Fibroblast of skin of scalp (primary cell): ENCODE data around the gene BEX1. TPM values are rescaled to one million over a fixed set of nuclear protein-coding genes. Genes with fewer than 3 reads are reported as not detected.
A peak's percentile ranks its signal among the peaks of the same experiment; 100 is the strongest.
"Not testable (repeated sequence)": the region's sequence is repeated elsewhere in the genome, so short reads cannot be mapped to it uniquely, and the experiment has no call there.

Experiments used
- DNase-seq: peaks from one replicate; pipeline ENCODE4 v3.0.0-alpha.2; 2013
- polyA plus RNA-seq, 2 experiments: library from polyadenylated mRNA; unstranded; fragments of 120-200 nt; gene quantifications; one replicate each; pipeline ENCODE4 v1.2.1, GENCODE V29; 2013; ENCODE audit not compliant: insufficient read length in 2 of 2

BEX1 gene
- 6.9 TPM for polyA plus RNA-seq (2013, experiment 1 of 2; ENCODE audit: insufficient read length)
- polyA plus RNA-seq (2013, experiment 2 of 2; ENCODE audit: insufficient read length) = 8.6 TPM

GRCh38 chrX:103063918-103064434 lies at the start of gene BEX1:
Gene BEX1 (minus strand): TSS chrX:103064171. CDS start chrX:103063274, 897 bp downstream.
- peak; percentile 16 for DNase-seq

GRCh38 chrX:103109497-103109896 lies 45.5 kb upstream of the BEX1 start:
- not testable (repeated sequence) for DNase-seq

GRCh38 chrX:103107836-103108235 lies 43.9 kb upstream of the BEX1 start:
- DNase-seq = peak; percentile 0

- not testable (repeated sequence) for DNase-seq
Observed at GRCh38 chrX:103107227-103107737, 43.3 kb upstream of the BEX1 start.

GRCh38 chrX:103104370-103104769 lies 40.4 kb upstream of the BEX1 start:
- DNase-seq = not testable (repeated sequence)

- DNase-seq = not testable (repeated sequence)
Observed at GRCh38 chrX:103103866-103104265, 39.9 kb upstream of the BEX1 start.

- no peak for DNase-seq
Observed at GRCh38 chrX:103101299-103102042, 37.5 kb upstream of the BEX1 start.

GRCh38 chrX:103100484-103100883 lies 36.5 kb upstream of the BEX1 start:
- DNase-seq = no peak

GRCh38 chrX:103099691-103100090 lies 35.7 kb upstream of the BEX1 start:
- no peak for DNase-seq

- no peak for DNase-seq
Observed at GRCh38 chrX:103098488-103098887, 34.5 kb upstream of the BEX1 start.

GRCh38 chrX:103092942-103093341 lies 29.0 kb upstream of the BEX1 start, which contains the start of gene NXF3:
Gene NXF3 (minus strand): TSS chrX:103093143. CDS start chrX:103093023, 120 bp downstream.
- no peak for DNase-seq

- no peak for DNase-seq
Observed at GRCh38 chrX:103081051-103081450, 17.1 kb upstream of the BEX1 start.

GRCh38 chrX:103073467-103073866 lies 9.5 kb upstream of the BEX1 start:
- DNase-seq = no peak

- DNase-seq = peak; percentile 13
Observed at GRCh38 chrX:103066606-103067005, 2.6 kb upstream of the BEX1 start.

- DNase-seq = peak; percentile 27
Observed at GRCh38 chrX:103063191-103063845, 653 bp downstream of the BEX1 start.

- DNase-seq = no peak
Observed at GRCh38 chrX:103061486-103061885, 2.5 kb downstream of the BEX1 start.

- DNase-seq = no peak
Observed at GRCh38 chrX:103056902-103057301, 7.1 kb downstream of the BEX1 start.

- no peak for DNase-seq
Observed at GRCh38 chrX:103052625-103053024, 11.3 kb downstream of the BEX1 start.

- no peak for DNase-seq
Observed at GRCh38 chrX:103051260-103051789, 12.6 kb downstream of the BEX1 start.

- DNase-seq = not testable (repeated sequence)
Observed at GRCh38 chrX:103033371-103033770, 30.6 kb downstream of the BEX1 start.

- DNase-seq = no peak
Observed at GRCh38 chrX:103017542-103017941, 46.4 kb downstream of the BEX1 start.

- no peak for DNase-seq
Observed at GRCh38 chrX:103012945-103013344, 51.0 kb downstream of the BEX1 start.
